Prostate gland (tissue), 2 donors: ENCODE measurements around the gene CAPN5. TPM values are rescaled to one million over a fixed set of nuclear protein-coding genes. Genes with fewer than 3 reads are reported as not detected.

Source experiments
- DNase-seq: peaks from one replicate; pipeline ENCODE4 v3.0.0-alpha.2; 2019; ENCODE audit warnings: low spot score
- H3K27ac ChIP-seq, 2 donors: fragments of 200-600 bp; sonication (generic); 2 replicates each; pipeline ENCODE4 v1.5.1; 2017 to 2019
- H3K27me3 ChIP-seq: fragments of 200-600 bp; sonication (generic); replicated peaks from 2 replicates; pipeline ENCODE4 v1.5.1; 2019; ENCODE audit not compliant: insufficient read depth
- H3K36me3 ChIP-seq, 2 donors: fragments of 200-600 bp; sonication (generic); 1 replicate in 1 of 2; 2 replicates in 1 of 2; pipeline versions ENCODE4 v1.5.1 to v1.8.1; 2017 to 2019
- H3K4me1 ChIP-seq: fragments of 200-600 bp; sonication (generic); replicated peaks from 2 replicates; pipeline ENCODE4 v1.5.1; 2019
- H3K4me3 ChIP-seq, 2 donors: fragments of 200-600 bp; sonication (generic); 2 replicates each; pipeline ENCODE4 v1.5.1; 2017 to 2019
- H3K9me3 ChIP-seq: fragments of 200-600 bp; sonication (generic); 2 replicates; pipeline ENCODE4 v1.5.1; 2017
- POLR2A ChIP-seq: fragments of 450-650 bp; IDR thresholded peaks from one replicate; pipeline ENCODE4 v1.6.1; 2016; ENCODE audit warnings: antibody characterized with exemption, mild to moderate bottlenecking
- POLR2AphosphoS5 ChIP-seq: sonication (generic); formaldehyde crosslinking; IDR thresholded peaks from one replicate; pipeline ENCODE4 v1.6.1; 2017; ENCODE audit warnings: antibody characterized with exemption
- WGBS: methylation state at CpG from one replicate; pipeline ENCODE4 v1.1.5; 2018; 5-methylcytosine and 5-hydroxymethylcytosine counted together
- intact Hi-C: fragments of 100-400 bp; cut with DNase I; formaldehyde crosslinking; loops from one replicate; pipeline ENCODE4 v1.14.2; 2022
- total RNA-seq, 2 donors: library from RNA; depleted of rRNA; stranded (reverse); fragments of >200 nt; gene quantifications; one replicate each; pipeline ENCODE4 v1.1.0, GENCODE V29; 2016
- TF ChIP-seq, protein P1 (sequence below), 4 experiments: fragments of 200-600 bp in 2 of 4; fragments of 450-650 bp in 2 of 4; sonication (generic) in 2 of 4; IDR thresholded peaks; 1 replicate in 3 of 4; 2 replicates in 1 of 4; pipeline ENCODE4 v1.5.1; 2016 to 2019; ENCODE audit warnings: antibody characterized with exemption in 4 of 4, mild to moderate bottlenecking in 2 of 4, moderate library complexity in 2 of 4

Gene CAPN5
- total RNA-seq, 2 donors from 2014 or later, result 28.6 to 83.5 TPM

DNA sequence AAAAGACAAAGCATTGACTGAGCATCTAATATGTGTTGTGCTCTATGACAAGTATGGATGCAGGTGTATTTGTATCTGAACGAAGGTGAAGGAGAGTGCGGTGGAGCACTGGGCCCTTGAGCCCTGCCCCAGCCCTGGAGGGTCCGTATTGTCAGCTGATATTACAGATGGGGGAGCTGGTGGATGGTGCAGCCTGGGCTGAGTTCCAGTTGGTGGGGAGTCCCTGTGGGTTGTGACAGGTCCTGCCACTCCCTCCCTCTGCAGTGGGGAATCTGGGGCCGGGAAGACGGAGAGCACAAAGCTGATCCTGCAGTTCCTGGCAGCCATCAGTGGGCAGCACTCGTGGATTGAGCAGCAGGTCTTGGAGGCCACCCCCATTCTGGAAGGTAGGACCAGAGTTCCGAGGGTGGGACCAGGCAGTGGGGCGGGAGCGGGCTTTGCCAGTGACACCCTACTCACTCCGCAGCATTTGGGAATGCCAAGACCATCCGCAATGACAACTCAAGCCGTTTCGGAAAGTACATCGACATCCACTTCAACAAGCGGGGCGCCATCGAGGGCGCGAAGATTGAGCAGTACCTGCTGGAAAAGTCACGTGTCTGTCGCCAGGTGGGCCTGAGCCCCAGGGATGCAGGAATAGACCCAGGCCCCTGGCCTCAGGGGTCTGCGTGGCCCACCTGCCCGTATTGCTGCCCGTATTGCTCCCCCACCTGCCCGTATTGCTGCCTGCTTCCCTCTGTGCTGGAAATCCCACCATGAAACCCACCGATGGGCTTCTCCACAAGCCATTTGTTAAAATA, 89.8 kb downstream of the CAPN5 start:
- no peak for DNase-seq
- intact Hi-C loops, result no loop called here
- H3K36me3 ChIP-seq, result no peaks in the 10 kb centered on the region
- no peak overlapping the region for H3K27ac ChIP-seq
- 93% methylated on average over 26 of the region's 26 CpGs for WGBS
- TF ChIP-seq, protein P1, sequence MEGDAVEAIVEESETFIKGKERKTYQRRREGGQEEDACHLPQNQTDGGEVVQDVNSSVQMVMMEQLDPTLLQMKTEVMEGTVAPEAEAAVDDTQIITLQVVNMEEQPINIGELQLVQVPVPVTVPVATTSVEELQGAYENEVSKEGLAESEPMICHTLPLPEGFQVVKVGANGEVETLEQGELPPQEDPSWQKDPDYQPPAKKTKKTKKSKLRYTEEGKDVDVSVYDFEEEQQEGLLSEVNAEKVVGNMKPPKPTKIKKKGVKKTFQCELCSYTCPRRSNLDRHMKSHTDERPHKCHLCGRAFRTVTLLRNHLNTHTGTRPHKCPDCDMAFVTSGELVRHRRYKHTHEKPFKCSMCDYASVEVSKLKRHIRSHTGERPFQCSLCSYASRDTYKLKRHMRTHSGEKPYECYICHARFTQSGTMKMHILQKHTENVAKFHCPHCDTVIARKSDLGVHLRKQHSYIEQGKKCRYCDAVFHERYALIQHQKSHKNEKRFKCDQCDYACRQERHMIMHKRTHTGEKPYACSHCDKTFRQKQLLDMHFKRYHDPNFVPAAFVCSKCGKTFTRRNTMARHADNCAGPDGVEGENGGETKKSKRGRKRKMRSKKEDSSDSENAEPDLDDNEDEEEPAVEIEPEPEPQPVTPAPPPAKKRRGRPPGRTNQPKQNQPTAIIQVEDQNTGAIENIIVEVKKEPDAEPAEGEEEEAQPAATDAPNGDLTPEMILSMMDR (IDR thresholded peaks at IDR 0.05), result no peak
- TF ChIP-seq POLR2AphosphoS5 (no peak), POLR2A (no peak)
- no peaks in the 10 kb centered on the region for H3K27me3 ChIP-seq
- no peaks in the 10 kb centered on the region for H3K9me3 ChIP-seq
- H3K4me3 ChIP-seq, result no peak overlapping the region
- H3K4me1 ChIP-seq, result no peaks in the 10 kb centered on the region

GRCh38 chr11:77158041-77158695, 91.4 kb downstream of the CAPN5 start:
- H3K27ac ChIP-seq, result no peak overlapping the region
- WGBS, result 88% methylated on average over 17 of the region's 19 CpGs

GRCh38 chr11:77159219-77159936, 92.6 kb downstream of the CAPN5 start:
- Histone ChIP-seq H3K27me3 (no peaks in the 10 kb centered on the region), H3K9me3 (no peaks in the 10 kb centered on the region), H3K4me3 (no peak overlapping the region), H3K27ac (no peak overlapping the region), H3K36me3 (no peaks in the 10 kb centered on the region), H3K4me1 (no peaks in the 10 kb centered on the region)
- TF ChIP-seq, protein P1 (IDR thresholded peaks at IDR 0.05), result no peak
- TF ChIP-seq POLR2A (no peak), POLR2AphosphoS5 (no peak)
- no peak for DNase-seq
- intact Hi-C loops, result no loop called here
- 78% methylated on average over 4 of the region's 4 CpGs for WGBS

More at GRCh38 chr11:77158041-77158695, 91.4 kb downstream of the CAPN5 start:
- H3K9me3 ChIP-seq, result no peaks in the 10 kb centered on the region
- no peaks in the 10 kb centered on the region for H3K36me3 ChIP-seq
- no peak overlapping the region for H3K4me3 ChIP-seq
- H3K27me3 ChIP-seq, result no peaks in the 10 kb centered on the region
- DNase-seq, result no peak
- TF ChIP-seq POLR2A, result no peak
- no peak for TF ChIP-seq POLR2AphosphoS5
- TF ChIP-seq, protein P1 (IDR thresholded peaks at IDR 0.05), result no peak
- H3K4me1 ChIP-seq, result no peaks in the 10 kb centered on the region
- intact Hi-C loops, result no loop called here

DNA sequence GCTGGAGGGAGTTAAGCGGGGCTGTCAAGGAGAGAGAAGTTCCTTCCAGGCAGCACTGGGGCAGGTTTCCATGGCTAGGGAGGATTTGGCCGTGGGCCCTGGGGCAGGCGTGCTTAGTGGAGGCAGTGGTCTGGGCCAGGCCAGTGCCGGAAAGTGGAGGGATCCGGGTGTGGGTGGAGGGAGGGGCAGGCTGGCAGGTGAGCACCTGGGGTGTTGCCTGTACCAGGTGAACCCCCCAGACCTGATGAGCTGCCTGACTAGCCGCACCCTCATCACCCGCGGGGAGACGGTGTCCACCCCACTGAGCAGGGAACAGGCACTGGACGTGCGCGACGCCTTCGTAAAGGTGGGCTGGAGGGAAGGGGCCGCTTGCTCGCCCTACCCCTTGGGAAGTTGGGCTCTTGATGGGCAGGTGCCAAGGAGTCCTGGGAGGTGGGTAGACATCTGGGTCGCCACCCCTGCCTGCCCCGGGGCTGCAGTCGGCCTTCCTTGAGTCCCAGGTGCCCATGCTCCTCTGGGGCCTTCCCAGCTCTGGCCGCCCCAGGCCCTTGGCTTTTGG, 93.2 kb downstream of the CAPN5 start:
- Histone ChIP-seq H3K27me3 (no peaks in the 10 kb centered on the region), H3K9me3 (no peaks in the 10 kb centered on the region), H3K36me3 (no peaks in the 10 kb centered on the region), H3K4me1 (no peaks in the 10 kb centered on the region), H3K27ac (no peak overlapping the region), H3K4me3 (no peak overlapping the region)
- 85% methylated on average over 19 of the region's 20 CpGs for WGBS
- intact Hi-C loops, result no loop called here
- no peak for DNase-seq
- TF ChIP-seq POLR2A (no peak), POLR2AphosphoS5 (no peak)
- TF ChIP-seq, protein P1 (IDR thresholded peaks at IDR 0.05), result no peak
